Activated CD4-positive, alpha-beta memory T cell treated with anti-CD3 and anti-CD28 coated beads, Interleukin-2, amount 10 ng/mL, durations not matched to agents 7 days and 5 days (primary cell): Measurements from ENCODE around the gene SH3TC1. TPM values are rescaled to one million over a fixed set of nuclear protein-coding genes. Genes with fewer than 3 reads are reported as not detected.

Experiments
- CTCF ChIA-PET: fragments of 350-600 bp; sonication (Branson Sonifier 250); formaldehyde crosslinking; loops from one replicate; lab custom pipeline; 2021; ENCODE audit warnings: antibody characterized with exemption, inconsistent platforms; lab: Charles Lee
- POLR2A ChIA-PET: fragments of 350-600 bp; sonication (Branson Sonifier 250); formaldehyde crosslinking; loops from one replicate; lab custom pipeline; 2021; ENCODE audit warnings: antibody characterized with exemption; lab: Charles Lee
- DNase-seq: peaks from one replicate; pipeline ENCODE4 v3.0.0-alpha.2; 2020
- H3K27ac Mint-ChIP-seq: one replicate; pipeline ENCODE4 v1.8.0; 2021; ENCODE audit warnings: mild to moderate bottlenecking, mixed read lengths
- H3K27me3 Mint-ChIP-seq: one replicate; pipeline ENCODE4 v1.8.0; 2021; ENCODE audit warnings: mixed read lengths
- H3K36me3 Mint-ChIP-seq: one replicate; pipeline ENCODE4 v1.8.0; 2021; ENCODE audit warnings: low read depth, mixed read lengths
- H3K4me1 Mint-ChIP-seq: one replicate; pipeline ENCODE4 v1.8.0; 2021; ENCODE audit warnings: mixed read lengths
- H3K4me3 Mint-ChIP-seq: one replicate; pipeline ENCODE4 v1.8.0; 2021; ENCODE audit warnings: mild to moderate bottlenecking, mixed read lengths
- H3K9me3 Mint-ChIP-seq: one replicate; pipeline ENCODE4 v1.8.0; 2021; ENCODE audit warnings: mixed read lengths
- total RNA-seq, 2 experiments: library from RNA; stranded (reverse); gene quantifications; one replicate each; pipeline ENCODE4 v1.2.3, GENCODE V29; 2021

The SH3TC1 gene
- total RNA-seq, 2 experiments from 2014 or later: 16.8 to 19.5 TPM

DNA sequence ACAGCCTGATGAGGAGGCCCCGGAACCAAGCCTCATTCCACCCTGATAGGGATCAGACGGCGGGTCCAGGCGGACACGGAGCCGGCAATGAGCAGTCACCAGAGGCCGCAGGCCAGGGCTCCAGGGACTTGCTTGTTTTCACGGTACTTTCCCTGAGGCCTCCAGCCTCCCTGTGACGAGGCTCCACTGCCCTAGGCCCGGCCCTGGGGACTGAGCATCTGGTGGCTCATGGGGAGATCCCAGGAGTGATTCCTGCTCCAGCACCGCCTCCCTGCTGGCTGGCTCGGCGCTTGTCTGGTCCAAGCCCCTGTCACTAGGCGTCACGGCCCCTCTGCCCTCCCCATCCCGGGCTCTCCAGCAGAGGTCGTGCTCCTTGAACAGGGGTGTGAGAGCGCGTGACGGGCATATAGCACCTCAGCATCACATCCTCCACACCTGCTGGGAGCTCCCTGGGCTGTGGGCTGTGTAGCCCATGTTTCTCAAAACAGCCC, 84.6 kb downstream of the SH3TC1 start:
- Mint-ChIP-seq H3K9me3 (no peaks in the 10 kb centered on the region), H3K27me3 (no peaks in the 10 kb centered on the region)
- CTCF ChIA-PET: no interaction called here

DNA sequence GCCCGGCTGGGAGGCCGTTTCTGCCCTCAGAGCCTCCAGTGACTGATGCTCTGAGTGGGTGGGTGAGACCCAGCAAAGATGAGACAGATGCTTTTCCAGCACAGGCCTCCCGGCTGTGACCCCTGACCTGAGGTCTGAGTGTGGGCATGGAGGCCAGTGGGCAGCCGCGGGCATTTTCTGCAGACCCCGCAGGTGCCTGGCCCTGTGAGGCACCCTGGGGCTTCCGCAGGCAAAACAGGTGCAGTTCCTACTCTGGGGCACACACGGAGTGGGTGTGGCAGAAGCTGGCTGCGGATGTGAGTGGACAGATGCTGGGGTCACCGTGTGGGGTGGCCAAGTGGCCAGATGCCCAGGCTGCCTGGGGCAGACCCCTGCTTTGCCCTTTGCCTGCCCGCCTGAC, 85.3 kb downstream of the SH3TC1 start:
- Mint-ChIP-seq H3K36me3 (no peaks in the 10 kb centered on the region), H3K27ac (no peak overlapping the region), H3K27me3 (no peaks in the 10 kb centered on the region), H3K4me3 (no peak overlapping the region), H3K9me3 (no peaks in the 10 kb centered on the region), H3K4me1 (no peaks in the 10 kb centered on the region)
- ChIA-PET POLR2A (no interaction called here), CTCF (no interaction called here)
- no peak for DNase-seq

More for the DNA sequence above, 84.6 kb downstream of the SH3TC1 start:
- POLR2A ChIA-PET: no interaction called here
- Mint-ChIP-seq H3K27ac (no peak overlapping the region), H3K4me3 (no peak overlapping the region), H3K36me3 (no peaks in the 10 kb centered on the region), H3K4me1 (no peaks in the 10 kb centered on the region)
- no peak for DNase-seq

- no peaks in the 10 kb centered on the region for H3K27me3 Mint-ChIP-seq
- H3K4me3 Mint-ChIP-seq: no peak overlapping the region
- no peaks in the 10 kb centered on the region for H3K4me1 Mint-ChIP-seq
- no peak for DNase-seq
- no peak overlapping the region for H3K27ac Mint-ChIP-seq
- POLR2A ChIA-PET: no interaction called here
- H3K36me3 Mint-ChIP-seq: no peaks in the 10 kb centered on the region
- H3K9me3 Mint-ChIP-seq: no peaks in the 10 kb centered on the region
- CTCF ChIA-PET: no interaction called here
Observed at GRCh38 chr4:8285143-8285975, 86.3 kb downstream of the SH3TC1 start.

GRCh38 chr4:8285976-8286718, 87.1 kb downstream of the SH3TC1 start:
- ChIA-PET POLR2A (no interaction called here), CTCF (no interaction called here)
- Mint-ChIP-seq H3K27ac (no peak overlapping the region), H3K9me3 (no peaks in the 10 kb centered on the region), H3K4me3 (no peak overlapping the region), H3K27me3 (no peaks in the 10 kb centered on the region), H3K36me3 (no peaks in the 10 kb centered on the region), H3K4me1 (no peaks in the 10 kb centered on the region)
- DNase-seq: no peak

GRCh38 chr4:8286719-8287342, 87.7 kb downstream of the SH3TC1 start:
- Mint-ChIP-seq H3K4me1 (no peaks in the 10 kb centered on the region), H3K9me3 (no peaks in the 10 kb centered on the region), H3K4me3 (no peak overlapping the region), H3K27me3 (no peaks in the 10 kb centered on the region), H3K36me3 (no peaks in the 10 kb centered on the region), H3K27ac (no peak overlapping the region)
- ChIA-PET POLR2A (no interaction called here), CTCF (no interaction called here)
- DNase-seq: no peak

DNA sequence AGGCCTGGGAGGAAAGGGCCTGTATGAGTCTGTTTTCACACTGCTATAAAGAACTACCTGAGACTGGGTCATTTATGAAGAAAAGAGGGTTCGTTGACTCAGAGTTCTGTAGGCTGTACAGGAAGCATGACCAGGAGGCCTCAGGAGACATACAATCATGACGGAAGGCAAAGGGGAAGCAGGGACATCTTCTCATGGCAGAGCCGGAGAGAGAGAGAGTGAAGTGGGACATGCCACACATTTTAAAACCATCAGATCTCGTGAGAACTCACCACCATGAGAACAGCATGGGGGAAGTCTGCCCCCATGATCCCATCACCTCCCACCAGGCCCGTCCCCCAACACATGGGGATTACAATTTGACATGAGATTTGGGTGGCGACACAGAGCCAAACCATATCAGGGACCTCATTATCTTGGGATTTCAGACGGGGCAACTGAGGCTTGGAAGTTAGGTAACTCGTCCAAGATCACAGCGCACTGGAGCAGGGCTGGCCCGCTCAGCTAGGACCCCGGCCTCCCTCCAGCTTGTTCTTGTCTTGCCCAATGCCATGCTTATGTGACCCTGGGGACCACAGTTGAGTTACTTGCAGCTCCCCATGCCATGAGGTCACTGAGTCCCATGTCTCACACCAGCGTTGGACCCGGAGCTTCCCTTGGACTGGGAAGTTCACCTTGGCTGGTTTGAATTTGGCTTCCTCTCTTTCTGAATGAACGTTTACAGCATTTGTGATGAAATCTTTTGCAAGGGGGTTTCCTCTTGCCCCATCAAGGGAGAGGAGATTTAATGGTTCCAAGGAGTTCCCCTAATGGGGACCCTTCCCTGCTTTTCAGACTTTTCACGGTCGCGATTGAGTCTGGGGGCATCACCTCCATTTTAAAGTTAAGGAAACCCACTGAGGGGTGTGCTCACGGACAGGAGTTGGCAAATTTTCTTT, 88.5 kb downstream of the SH3TC1 start:
- Mint-ChIP-seq H3K36me3 (no peaks in the 10 kb centered on the region), H3K4me3 (no peak overlapping the region), H3K4me1 (no peaks in the 10 kb centered on the region), H3K9me3 (no peaks in the 10 kb centered on the region), H3K27me3 (no peaks in the 10 kb centered on the region), H3K27ac (no peak overlapping the region)
- no peak for DNase-seq
- ChIA-PET POLR2A (no interaction called here), CTCF (no interaction called here)

- ChIA-PET POLR2A (no interaction called here), CTCF (no interaction called here)
- H3K27ac Mint-ChIP-seq: no peak overlapping the region
- H3K9me3 Mint-ChIP-seq: no peaks in the 10 kb centered on the region
- H3K27me3 Mint-ChIP-seq: no peaks in the 10 kb centered on the region
- no peaks in the 10 kb centered on the region for H3K4me1 Mint-ChIP-seq
- H3K36me3 Mint-ChIP-seq: no peaks in the 10 kb centered on the region
- no peak overlapping the region for H3K4me3 Mint-ChIP-seq
- DNase-seq: no peak
Observed at GRCh38 chr4:8289151-8289750, 90.2 kb downstream of the SH3TC1 start.

- no peak for DNase-seq
- Mint-ChIP-seq H3K36me3 (no peaks in the 10 kb centered on the region), H3K27ac (no peak overlapping the region), H3K4me1 (no peaks in the 10 kb centered on the region), H3K9me3 (no peaks in the 10 kb centered on the region), H3K4me3 (no peak overlapping the region), H3K27me3 (no peaks in the 10 kb centered on the region)
- ChIA-PET CTCF (no interaction called here), POLR2A (no interaction called here)
Observed at GRCh38 chr4:8289956-8290700, 91.0 kb downstream of the SH3TC1 start.

DNA sequence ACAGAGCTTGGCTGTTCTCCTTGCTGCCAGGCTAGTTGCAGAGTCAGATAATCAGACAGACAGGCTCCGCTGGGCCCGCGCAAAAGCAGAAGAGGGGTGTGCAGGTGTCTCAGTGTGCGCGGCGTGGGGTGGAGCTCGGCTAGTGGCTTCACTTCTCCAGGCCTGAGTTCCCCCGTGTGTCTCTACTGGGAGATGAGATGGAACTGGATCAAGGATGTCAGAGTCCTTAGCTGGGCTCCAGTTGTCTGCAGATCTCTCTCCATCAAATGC, 91.5 kb downstream of the SH3TC1 start:
- POLR2A ChIA-PET: no interaction called here
- H3K27me3 Mint-ChIP-seq: no peaks in the 10 kb centered on the region
- H3K4me1 Mint-ChIP-seq: no peaks in the 10 kb centered on the region
- no peak for DNase-seq
- no peaks in the 10 kb centered on the region for H3K9me3 Mint-ChIP-seq
- no peak overlapping the region for H3K27ac Mint-ChIP-seq
- no peak overlapping the region for H3K4me3 Mint-ChIP-seq
- CTCF ChIA-PET: no interaction called here
- H3K36me3 Mint-ChIP-seq: no peaks in the 10 kb centered on the region

Other genes with a start within 250 kb of the SH3TC1 start
- under 1 TPM in 1 of 2 experiments, not detected in 1; 0.13 TPM for gene ABLIM2, start 40.5 kb upstream of the SH3TC1 start, total RNA-seq
- not detected for gene HTRA3, start 70.5 kb downstream of the SH3TC1 start, total RNA-seq
- 10 to 100 TPM; 16.8 to 17.7 TPM for gene ACOX3, start 241.4 kb downstream of the SH3TC1 start, total RNA-seq
- gene TRMT44, start 241.5 kb downstream of the SH3TC1 start, total RNA-seq: 10 to 100 TPM; 15.7 to 17.8 TPM